Ureter (tissue), 1 donor: ENCODE data around the gene NAA16. TPM values are rescaled to one million over a fixed set of nuclear protein-coding genes. Genes with fewer than 3 reads are reported as not detected.
"Not testable (repeated sequence)": the region's sequence is repeated elsewhere in the genome, so short reads cannot be mapped to it uniquely, and the experiment has no call there.

ENCODE experiments used
- DNase-seq: peaks from one replicate; pipeline ENCODE4 v3.0.0-alpha.2; 2020; ENCODE audit warnings: low spot score
- total RNA-seq: library from RNA; stranded (reverse); gene quantifications from one replicate; pipeline ENCODE4 v1.2.4, GENCODE V29; 2023
- donor health status: DM: yes; HTN: yes; CAD: no.

Gene NAA16
- total RNA-seq, 1 donor from 2014 or later, result 34.9 TPM

DNA sequence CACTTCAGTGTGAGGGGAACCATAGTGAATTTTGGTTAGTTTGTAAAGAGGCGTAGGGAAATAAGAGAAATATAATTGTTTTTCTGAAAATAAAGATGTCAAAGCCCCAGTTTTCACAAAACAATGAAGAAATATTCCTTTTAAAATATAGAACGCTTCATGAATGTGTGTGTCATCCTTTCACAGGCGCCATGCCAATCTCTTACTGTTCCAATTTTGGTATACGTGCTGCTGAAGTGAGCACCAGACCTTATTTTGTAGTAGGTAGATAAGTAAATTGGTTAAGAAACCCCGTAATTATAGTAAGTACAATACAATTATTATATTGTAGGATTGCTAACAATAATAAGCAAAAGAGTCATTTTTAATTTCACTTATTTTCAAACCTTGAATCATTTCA, 43.3 kb downstream of the NAA16 start:
- no peak for DNase-seq

DNA sequence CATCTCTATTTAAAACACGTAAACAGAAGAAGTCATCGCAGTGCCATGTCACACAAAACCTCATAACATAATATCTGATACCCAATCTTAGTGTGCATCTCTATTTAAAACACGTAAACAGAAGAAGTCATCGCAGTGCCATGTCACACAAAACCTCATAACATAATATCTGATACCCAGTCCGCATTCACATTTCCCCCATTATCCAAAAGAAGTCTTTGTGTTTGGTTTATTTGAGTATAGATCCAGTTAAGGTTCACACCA, 45.2 kb downstream of the NAA16 start:
- DNase-seq, result not testable (repeated sequence)

DNA sequence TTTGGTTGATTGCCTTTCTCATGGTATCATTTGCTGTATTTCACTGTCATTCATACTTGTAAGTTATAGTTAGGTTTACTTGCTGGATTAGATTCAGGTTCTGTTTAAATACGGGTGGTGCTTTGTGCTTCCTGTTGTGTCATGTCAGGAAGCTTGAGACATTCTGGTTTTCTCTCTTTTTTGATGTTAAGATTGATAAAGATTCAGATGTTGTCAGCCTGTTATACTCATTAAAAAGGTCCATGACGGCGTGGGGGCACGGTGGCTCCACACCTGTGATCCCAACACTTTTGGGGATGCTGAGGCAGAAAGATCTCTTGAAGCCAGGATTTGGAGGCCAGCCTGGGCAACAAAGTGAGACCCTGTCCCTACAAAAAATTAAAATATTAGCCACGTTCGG, 45.7 kb downstream of the NAA16 start:
- DNase-seq, result no peak

DNA sequence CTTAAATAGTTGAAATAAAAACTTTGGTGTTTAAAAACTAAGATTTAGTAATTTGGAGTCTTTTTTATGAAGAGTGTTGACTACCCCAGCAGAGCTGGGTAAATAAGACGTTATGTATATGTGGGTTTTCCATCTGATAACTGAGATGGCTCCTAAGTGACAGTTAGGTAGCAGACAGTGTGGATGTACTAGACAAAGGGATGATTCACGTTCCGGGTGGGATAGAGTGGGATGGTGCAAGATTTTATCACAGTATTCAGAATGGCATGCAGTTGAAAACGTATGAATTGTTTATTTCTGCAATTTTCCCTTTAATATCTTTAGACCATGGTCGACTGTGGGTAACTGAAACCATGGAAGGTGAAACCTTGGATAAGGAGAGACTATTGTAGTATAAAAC, 50.4 kb downstream of the NAA16 start:
- no peak for DNase-seq

DNA sequence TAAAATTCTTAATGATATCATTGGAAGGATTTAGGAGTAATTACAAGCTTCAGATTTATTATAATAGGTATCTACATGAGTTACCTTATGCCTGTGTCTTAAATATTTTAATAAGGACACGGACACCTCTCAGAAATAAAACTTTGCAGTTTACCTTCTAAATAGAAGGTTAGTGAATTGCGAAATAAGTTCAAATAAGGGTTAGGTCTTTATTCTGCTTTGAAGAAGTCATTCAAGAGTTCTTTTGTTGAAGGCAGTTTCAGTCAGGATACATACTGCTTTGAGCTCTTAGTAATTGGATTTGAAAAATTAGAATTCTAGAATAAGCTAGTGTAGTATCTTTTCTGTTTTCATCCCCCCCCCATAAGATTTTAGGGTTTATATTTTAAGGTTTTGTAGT, 53.0 kb downstream of the NAA16 start:
- no peak for DNase-seq

DNA sequence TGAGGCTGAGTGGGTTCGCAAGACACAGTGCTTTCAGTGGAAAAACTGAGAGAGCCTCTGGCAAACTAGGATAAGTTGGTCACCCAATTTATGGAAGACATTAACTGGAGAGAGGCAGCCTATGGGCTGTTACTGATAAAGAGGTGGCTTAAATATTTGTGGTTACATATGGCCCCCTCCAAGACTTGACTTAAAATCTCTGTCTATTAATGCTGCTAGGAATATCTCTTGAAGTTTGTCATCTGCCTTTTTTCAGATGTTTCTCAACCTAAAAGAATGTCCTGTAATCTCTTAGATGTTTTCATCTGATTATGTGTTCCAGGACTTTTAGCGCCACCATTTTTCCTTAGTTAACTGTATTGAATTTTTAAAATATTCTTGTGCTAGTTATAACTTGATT, 54.6 kb downstream of the NAA16 start:
- DNase-seq, result no peak

DNA sequence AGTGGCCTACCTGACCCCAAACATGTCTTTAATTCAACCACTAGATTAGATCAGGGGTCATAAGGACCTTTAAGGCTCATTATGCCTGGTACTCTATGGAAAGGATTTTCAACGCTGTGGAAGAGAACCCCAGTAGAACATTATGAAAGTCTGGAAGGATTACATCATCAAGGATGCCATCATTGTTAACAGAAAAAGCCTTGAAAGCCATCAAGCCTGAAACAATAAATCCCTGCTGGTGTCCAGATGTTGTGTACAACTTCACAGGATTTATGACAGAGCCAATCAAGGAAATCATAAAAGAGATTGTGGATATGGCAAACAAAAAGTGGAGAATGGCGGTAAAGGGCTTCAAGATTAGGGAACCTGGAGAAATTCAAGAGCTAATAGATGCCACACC, 59.7 kb downstream of the NAA16 start:
- no peak for DNase-seq

DNA sequence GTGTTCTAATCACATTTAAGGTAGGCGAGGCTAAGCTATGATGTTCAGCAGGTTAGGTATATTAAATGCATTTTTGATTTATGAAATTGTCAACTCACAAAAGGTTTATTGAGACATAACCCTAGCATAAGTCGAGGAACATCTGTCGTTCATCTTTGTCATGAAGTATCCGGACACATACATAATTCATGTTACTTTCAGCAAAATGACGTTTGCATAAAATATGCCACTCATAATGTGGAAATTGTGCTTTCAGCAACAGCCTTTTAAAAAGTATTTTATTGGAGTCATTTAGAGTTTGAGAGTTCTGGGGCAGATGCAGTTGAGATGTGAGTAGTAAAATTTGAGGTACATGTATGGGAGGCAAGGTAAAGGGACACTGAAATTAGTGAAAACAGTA, 66.4 kb downstream of the NAA16 start:
- DNase-seq, result no peak

DNA sequence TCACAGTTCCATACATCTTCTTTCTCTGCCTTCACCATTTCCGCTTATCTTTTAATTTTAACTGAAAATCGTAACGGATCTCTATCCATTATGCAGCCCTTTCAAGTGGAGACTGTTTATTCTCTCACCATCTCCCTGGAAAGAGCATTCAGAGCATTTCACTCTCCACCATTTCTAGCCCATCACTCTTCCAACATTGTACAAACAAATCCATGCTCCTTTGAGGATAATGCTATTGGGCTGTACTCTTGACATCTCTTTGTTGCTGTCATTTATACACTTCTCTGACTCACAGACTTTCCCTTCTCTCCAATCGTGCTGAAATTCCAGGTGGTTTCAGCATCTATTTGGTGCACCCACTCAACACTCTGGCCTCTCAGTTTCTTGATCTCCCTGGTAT, 71.4 kb downstream of the NAA16 start:
- DNase-seq, result no peak

DNA sequence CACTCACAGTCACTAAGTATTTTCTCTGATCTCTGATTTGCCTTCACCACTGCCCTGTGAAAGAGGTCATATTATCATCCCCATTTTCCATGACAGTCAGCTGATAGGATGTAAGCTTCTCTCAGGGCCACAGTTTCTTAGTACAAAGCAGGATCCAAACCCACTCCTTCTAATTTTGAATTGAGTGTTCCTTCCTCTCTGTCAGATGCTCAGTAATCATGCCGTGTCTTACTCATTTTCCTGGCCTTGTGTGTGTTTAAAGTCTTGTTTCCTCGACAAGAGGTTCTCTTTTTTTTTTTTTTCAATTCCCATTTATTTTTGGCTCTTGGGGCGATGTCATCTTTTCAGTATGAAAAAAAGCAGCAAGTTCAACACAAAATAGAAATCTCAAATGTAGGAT, 72.3 kb downstream of the NAA16 start:
- DNase-seq, result no peak

DNA sequence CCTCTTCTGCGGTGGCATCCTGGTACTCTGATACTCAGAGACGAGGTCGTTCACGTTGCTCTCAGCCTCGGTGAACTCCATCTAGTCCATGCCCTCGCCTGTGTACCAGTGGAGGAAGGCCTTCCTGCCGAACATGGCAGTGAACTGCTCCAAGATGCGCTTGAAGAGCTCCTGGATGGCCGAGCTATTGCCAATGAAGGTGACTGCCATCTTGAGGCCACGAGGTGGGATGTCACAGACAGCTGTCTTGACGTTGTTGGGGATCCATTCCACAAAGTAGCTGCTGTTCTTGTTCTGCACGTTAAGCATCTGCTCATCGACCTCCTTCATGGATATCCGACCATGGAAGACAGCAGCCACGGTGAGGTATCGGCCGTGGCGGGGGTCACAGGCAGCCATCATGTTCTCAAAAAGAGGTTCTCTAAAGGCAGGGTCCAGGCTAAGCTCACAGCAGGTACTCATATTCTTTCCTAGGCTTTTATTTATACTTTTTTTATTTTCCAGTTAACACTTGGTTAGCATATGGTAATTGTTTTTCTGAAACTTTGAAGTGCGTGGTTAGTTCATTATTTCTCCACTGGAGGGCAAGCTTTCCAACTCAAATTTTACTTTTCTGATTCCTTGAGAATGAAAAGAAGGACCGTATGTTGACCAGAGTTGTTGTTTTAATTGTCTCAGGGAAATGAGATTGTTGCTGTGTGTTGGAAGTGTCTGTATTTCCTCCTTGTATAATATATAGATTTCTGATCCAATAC, 73.9 kb downstream of the NAA16 start:
- no peak for DNase-seq

DNA sequence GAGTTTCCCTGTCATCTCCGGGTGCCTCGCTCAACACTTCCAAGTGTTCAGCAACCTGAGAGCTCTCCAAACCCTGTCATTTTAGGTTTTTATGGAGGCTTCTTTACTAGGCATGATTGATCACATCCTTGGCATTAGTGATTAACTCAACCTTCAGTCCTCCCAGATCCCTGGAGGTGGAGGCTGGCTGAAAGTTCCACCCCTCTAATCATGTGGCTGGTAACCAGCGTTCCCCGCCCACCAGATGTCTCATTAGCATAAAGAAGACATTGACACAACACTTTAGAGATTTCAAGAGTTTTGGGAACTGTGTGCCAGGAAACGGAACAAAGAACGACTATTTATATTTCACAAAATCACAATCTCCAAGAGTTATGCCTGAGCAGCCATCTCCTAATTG, 75.1 kb downstream of the NAA16 start:
- no peak for DNase-seq

DNA sequence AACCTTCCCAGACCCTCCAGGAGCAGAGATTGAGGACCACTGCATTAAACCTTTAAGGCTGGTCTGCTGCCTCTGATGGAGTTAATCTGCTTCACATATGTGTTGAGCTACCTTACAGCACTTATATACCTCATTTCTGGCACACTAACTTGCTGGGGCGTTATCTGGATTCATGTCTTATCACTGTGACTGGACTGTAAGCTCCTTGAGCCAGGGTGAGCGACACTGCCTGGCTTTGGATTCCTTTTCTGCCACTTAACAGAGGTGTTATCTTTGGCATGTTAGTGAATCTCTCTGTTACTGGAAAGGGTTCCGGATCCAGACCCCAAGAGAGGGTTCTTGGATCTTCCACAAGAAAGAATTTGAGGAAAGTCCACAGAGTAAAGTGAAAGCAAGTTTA, 76.5 kb downstream of the NAA16 start:
- DNase-seq, result no peak

DNA sequence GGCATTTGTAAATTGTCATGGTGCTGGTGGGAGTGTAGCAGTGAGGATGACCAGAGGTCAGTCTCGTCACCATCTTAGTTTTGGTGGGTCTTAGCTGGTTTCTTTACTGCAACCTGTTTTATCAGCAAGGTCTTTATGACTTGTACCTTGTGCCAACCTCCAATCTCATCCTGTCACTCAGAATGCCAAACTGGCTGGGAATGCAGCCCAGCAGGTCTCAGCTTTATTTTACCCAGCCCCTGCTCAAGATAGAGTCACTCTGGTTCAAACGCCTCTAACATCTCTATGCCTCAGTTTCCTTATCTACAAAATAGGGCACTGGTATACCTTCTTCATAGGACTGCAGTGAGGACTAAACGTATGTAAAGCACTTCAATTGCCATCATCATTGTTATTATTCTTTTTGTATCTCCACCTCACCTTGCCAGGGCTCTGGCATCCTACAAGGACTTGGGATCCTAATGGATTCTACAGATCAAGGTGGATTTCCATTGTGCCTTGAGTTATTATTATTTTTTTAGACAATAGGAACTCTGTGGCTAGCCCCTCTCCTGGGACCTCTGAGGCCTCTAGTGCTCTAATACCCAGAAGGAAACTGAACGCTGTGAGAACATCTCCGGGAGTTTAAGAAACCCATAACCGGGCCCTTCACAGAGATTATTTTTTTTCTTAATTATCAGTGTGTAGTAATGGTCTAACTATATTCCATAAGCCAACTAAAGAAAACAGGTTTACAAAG, 77.2 kb downstream of the NAA16 start:
- no peak for DNase-seq

DNA sequence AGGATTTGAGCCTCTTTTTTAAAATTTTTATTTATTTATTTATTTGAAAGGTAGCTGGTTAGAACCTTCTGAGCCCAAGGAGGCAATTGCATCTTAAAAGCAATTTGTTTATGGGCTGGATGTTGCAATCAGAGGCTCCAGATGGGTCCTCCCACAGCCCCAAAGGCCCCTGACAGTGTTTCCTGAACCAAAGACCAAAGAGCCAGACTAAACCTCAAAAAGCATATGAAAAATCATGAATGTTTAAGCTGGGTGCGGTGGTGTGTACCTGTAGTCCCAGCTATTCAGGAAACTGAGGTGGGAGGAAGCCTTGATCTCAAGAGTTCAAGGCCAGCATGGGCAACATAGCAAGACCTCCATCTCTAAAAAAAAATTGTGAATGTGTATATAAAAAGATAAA, 78.5 kb downstream of the NAA16 start:
- DNase-seq, result no peak

DNA sequence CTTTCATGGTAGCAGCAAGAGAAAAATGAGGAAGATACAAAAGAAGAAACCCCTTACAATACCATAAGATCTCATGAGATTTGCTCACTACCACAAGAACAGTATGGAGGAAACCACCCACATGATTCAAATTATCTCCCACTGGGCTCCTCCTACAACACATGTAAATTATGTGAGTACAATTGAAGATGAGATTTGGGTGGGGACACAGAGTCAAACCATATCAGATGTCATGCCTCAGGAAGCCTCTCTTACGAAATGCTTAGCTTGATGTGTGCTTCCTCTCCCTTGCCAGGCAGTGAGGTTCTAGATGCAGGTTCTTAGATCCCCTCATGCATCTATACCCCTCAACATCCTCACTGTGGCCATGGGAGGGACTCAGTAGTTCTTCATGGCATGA, 83.1 kb downstream of the NAA16 start:
- no peak for DNase-seq

DNA sequence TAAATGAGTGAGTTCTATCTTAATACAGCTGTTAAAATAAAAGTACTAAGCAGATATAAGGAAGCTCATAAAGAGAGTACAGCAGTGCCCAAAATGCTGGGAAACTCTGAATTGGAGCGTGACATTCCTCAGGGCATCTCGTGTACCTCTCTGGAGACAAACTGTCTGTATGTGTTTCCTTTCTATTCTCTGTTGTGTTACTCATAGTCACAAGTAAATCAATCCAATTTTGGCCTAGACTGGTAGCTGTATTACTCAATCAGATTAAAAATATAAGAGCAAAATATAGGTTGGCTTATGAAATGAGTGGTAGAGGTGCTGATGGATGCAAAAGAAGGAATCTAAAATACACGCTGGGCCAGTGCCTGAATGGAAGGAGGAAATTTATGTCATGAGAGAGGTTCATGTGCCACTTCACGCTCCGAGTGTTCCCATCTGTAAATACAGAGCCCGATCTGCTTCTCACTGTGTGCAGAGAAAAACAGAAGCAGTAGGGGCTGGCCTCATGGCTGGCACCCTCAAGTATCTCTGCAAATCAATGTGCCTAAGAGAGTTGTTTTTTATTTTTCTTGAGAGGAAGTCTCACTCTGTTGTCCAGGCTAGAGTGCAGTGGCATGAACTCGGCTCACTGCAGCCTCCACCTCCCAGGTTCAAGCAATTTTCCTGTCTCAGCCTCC, 87.6 kb downstream of the NAA16 start:
- no peak for DNase-seq

DNA sequence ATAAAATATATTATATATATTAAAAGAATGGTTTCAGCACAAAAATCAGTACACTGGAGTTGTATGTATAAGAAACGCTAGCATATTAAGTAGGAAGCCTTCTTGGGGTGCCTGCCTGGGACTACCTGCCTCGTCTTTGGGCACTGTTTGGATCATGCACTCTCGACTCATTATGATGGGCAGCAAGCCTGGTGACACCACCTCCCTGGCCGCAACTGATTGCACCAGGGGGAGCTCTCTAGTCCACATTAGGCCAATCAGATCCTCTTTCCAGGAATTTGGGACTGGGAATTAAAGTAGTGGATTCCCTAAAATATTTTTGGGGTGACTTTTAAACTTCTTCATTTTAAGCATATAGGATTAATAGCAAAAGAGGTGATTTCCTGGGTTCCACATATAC, 90.3 kb downstream of the NAA16 start:
- no peak for DNase-seq

DNA sequence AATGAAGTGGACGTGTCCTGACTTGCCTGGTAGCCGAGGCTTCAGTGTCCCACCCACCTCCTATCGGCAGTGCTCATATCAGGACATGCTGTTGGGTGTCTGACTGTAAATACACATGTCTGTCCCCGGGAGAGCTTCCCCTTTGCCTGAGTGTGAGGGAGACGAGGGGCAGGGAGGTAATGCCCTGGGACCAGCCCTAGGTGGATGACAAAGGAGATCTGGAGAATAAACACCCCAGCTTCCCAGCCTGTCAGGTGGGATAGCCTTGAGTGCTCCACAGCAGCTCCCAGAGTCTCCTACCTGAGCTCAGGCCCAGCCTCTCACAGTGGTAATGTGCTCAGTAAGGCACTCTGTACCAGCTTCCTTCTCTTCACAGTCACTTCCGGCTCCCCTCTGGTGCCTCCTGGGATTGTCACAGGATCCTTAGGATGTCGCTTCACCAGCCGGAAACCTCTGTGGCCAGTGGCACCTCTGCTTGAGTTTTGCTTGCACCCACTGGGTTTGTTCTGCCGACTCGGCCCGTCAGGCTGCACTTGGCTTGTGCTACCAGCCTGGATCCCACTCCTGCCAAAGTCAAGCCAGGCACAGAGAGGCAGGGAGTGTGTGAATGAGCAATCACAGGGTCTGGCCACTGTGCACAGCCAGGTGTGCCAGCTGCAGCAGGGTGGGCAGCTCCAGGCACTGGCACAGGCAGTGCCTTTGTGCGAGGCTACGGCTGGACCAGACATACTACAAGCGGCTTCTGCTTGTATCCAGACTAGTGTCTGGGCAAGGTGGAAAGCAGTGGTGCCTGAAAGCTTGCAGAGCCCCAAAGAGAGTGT, 91.8 kb downstream of the NAA16 start:
- DNase-seq, result no peak

DNA sequence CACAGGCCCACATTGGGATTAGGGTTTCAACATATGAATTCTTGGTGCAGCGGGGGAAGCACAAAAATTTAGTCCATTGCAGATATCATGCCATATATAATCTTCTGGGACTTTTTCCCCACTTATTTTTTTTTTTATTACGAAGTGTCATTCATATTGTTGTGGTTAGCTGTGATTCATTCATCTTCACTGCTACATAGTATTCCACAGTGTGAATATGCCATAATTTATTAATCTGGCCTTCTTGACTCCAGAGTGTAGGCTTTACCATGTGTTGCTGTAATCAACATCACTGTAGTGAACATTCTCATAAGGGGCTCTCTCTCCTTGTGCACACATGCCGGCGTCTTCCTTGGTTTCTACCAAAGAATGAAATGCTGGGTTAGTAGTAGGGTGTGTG, 92.9 kb downstream of the NAA16 start:
- DNase-seq, result no peak

DNA sequence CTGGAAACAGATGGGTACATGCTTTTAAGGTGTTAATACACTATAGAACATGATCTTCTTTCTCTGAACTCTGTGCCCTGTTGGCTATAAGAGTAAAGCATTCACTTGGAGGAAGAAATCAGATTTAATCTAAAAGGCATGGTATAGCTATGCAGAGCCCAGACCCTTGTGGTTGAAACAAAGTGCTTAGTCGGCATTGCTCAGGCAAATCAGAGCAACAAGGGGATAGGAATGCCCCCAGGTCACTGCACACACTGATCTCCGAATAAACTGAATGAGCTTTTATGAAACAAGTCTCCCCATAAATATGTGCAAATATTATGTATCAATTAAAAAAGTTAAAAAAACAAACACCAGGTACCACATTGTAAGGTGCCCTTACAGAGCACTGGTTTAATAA, 94.3 kb downstream of the NAA16 start:
- no peak for DNase-seq

DNA sequence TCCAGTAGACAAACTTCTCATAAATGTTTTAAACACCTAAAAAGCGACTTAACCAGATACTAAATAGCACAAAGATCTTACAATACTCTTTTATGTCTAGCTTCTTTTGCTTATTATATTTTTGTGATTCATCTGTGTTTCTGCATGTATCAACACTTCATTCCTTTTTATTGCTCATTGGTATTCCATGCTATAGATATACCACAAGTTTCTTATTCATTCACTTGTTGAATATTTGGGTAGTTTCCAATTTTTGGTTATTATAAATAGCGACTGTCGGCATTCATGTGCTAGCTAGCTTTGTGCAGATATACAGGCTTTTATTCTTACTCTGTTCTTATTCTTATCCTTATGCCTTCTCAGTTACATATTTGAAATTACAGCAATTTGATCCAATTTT, 96.3 kb downstream of the NAA16 start:
- DNase-seq, result no peak

DNA sequence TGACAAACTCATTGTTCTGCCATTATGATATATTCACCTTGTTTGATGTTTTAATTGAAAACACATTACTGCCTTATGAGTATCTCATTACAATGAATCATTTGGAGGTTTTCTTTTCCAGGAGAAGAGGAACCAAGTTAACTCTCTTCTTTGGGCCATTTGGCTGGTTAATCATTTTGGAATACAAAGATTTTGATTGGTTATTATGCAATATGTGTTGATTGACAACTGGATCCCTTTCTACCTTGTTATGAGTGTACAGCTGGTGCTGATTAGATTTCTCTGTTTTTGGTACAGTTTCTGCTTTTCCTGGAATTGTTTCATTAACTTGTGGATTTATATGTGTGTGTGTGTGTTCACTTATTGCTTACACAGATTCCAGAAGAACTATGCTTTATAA, 97.1 kb downstream of the NAA16 start:
- DNase-seq, result no peak
